GM18951 (cell line): ENCODE results near the gene NRG3.

Source experiments
- POLR2A ChIP-seq: IDR thresholded peaks from 4 replicates; pipeline ENCODE4 v1.6.1; 2011; ENCODE audit warnings: mild to moderate bottlenecking; ENCODE audit not compliant: insufficient read length, insufficient read depth; ENCODE audit errors: extremely low read depth
- in situ Hi-C: fragments of 300-500 bp; cut with MboI; formaldehyde crosslinking; loops from one replicate; pipeline ENCODE4 v1.12.0; 2022; ENCODE audit warnings: low sequenced_read_pairs, mixed read lengths, inconsistent platforms; ENCODE audit not compliant: unreplicated experiment

NRG3 gene

DNA sequence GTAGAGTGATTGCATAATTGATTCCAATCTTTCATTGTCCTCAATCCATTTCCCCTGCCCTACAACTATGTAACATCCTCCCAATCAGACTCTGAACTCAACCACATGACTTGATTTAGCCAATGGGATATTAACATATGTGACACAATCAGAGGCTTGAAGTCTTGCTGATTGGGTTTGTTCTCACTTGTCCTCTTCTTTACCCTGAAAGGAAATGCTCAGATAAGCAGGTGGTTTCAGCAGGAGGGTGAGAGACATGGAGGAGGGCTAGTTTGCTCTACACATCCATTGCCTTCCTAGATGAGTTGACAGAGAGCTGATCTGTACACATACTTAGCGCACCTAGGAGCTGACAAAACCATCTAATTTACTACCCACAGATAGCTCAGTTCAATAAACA, 669.4 kb downstream of the NRG3 start:
- in situ Hi-C loops: no loop called here
- no peak for TF ChIP-seq POLR2A

DNA sequence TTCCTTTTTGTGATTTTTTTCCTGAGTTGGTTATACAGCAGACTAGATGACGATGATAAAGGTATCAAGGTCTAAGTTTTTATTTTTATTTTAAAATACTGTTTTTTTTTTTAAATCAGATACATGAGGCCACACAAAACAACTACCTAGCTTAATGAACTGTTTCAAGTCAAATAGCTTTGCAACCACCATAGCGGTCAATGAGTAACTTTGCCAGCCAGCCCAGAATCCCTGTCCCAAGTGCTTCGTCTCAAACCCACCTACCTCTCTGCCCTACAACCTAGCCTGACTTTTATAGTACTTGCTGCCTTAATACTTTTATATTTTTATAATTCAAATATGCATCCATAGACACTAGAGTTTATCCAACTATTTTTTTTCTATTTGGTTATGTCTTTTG, 676.5 kb downstream of the NRG3 start:
- in situ Hi-C loops: no loop called here
- TF ChIP-seq POLR2A: no peak

DNA sequence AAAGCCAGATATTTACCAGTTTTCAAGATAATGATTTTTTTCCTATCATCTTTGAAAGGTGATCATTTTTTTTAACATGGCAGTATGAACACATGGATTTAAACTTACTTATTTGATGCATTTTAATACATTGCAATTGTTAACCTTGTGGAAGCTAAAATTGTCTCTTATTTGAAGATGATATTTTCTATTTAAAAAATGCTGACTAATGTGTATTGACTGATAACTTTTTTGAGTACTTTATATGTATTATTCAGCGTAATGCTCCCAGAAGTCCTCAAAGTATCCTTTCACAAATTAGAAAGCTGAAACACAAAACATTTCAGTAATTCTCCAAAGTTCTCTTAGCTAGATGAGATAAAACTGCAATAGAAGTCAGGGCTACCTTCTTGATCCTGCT, 677.3 kb downstream of the NRG3 start:
- in situ Hi-C loops: no loop called here

DNA sequence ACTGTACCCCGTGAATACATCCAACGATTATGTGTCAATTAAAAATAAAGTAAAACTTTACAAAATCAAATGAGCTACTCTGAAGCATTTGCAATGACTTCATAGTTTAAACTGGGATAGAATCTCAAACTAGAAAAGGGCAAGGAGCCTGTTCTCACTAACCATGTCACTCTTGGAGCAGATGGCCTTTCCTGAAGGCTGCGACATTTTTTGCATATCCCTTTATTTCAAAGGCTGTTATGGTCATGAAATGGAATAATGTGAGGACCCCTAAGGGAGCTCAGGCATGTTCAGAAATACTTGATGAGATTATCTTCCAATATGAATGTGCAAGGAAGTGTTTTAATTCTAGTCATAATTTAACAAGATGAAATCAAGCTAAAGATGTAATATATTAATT, 679.4 kb downstream of the NRG3 start:
- TF ChIP-seq POLR2A: no peak
- in situ Hi-C loops: no loop called here

More for the DNA sequence above, 677.3 kb downstream of the NRG3 start:
- no peak for TF ChIP-seq POLR2A

DNA sequence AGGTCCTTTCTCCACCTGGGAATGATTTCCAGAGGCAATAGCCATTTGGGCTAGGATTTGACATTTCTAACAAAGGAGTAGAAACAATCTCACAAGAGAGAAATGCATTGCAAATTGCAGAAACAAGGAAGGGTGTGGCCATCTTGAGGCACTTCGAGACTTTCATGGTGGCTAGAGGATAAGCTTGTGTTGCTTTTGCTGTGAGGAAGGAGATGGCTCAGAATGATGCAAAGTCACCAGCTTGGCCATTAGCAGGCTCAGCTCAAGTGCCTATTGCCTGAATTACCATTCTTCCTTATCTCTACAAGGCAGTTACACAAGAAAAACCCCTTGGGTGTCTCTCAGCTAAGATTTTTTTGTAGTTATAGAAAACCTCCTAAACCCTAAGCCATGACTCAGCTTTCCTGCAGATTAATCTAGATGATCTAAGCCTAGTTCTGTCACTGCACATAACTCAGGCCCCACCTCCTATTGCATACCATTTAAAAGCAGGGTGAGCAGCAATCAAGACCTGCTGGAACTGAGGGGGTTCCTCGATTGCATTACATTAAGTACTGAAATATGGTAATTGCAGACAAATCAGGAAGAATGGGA, 683.1 kb downstream of the NRG3 start:
- no peak for TF ChIP-seq POLR2A
- in situ Hi-C loops: no loop called here

DNA sequence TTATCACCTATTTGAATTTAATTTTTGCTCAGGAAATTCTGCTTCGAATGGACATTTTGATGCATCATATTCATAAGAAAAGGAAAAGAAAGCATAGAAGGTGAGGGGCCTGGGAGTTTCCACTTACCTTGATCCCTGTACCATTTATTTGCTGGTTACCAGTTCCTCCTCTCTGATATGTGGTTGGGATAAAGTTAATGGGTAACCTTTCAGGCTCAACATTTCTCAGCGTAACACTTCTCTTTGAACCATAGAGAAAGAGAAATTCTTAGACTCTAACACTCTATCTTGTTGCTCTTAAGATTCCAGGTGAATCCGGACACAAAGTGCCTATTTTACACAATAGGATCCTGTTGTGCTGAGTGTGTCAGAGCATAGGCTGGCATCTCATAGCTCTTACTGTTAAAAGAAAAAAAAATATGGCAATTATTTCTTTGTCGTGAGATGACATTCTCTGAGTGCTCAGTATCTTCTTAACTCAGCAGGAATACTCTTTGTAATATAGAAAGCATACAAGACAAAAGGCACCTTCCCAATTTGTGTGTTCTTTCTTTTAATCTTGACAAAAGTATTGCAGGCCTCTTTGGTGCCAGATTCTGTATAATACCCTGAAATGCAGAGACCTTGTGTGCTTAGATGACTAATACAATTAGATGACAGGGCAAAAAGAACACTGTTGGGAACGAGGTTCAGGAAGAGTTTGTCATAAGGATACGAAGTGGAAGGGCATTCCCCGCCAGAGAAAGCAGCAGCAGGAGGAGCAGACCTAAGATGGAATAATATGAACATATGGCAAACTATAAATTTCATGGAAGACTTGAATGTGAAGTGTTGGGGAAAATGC, 689.6 kb downstream of the NRG3 start:
- in situ Hi-C loops: no loop called here

DNA sequence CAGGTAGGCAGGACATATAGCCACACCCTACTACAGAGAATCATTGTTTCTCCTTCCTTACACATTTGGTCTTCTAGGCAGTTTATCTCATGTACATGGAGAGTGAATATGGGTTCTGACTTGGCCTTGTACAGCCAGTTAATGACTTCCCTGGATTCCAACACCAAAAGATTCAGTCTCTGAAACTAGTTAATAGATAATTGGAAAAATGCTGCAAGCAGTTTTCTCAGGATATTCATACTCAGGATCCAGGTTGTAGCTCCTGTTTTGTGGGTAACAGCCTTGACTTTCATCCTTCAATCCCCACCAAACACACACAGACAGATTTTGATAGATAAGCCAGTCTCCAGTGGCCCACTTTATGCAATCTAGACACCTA, 690.2 kb downstream of the NRG3 start:
- no peak for TF ChIP-seq POLR2A
- in situ Hi-C loops: no loop called here

More for the DNA sequence above, 689.6 kb downstream of the NRG3 start:
- TF ChIP-seq POLR2A: no peak

DNA sequence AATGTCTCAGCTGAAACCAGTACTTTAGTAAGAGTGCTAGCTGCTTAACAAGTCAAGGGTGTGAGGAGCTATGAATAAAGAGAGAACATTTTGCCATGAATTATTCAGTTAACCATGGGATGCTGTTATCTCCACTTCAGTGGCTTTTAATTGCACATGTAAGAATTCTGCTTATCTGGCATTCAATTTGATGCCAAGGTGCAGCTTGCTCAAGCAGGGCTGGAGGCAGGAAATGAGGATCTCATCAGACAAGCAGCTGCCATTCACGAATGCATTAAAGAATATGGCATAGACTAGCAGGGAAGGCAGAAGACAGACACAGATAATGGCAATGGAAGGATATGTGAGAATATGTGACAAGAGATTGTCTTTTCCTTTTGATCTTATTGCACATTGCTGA, 697.8 kb downstream of the NRG3 start:
- TF ChIP-seq POLR2A: no peak
- in situ Hi-C loops: no loop called here

DNA sequence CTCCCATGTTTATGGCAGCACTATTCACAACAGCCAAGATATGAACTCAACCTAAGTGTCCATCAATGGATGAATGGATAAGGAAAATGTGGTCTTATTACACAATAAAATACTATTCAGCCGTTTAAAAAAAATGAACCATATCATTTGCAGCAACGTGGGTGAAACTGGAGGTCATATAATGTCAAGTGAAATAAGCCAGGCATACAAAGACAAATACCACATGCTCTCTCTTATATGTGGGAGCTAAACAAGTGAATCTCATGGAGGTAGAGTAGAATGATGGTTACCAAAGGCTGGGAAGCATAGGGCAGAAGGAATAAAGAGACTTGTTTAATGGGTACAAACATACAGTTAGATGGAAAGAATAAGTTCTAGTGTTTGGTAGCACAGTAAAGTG, 699.1 kb downstream of the NRG3 start:
- no peak for TF ChIP-seq POLR2A
- in situ Hi-C loops: no loop called here

DNA sequence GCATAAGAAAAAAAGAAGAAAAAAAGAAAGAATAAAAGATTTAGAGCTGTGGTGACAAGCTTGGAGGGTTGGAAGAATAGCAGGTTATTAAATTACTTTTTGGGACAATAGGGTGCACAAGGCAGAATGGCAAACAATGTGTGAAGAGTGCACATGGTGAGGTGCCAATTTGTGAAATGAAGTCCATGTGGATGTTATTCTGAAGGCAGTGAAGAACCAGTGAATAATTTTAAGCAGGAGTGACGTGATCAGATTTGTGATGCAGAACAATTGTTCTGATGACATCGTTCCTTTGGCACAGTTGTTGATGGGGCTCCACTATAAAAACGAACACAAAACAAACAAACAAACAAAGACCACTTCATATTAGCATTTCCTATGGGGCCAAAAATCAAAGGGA, 700.3 kb downstream of the NRG3 start:
- in situ Hi-C loops: no loop called here
- no peak for TF ChIP-seq POLR2A

DNA sequence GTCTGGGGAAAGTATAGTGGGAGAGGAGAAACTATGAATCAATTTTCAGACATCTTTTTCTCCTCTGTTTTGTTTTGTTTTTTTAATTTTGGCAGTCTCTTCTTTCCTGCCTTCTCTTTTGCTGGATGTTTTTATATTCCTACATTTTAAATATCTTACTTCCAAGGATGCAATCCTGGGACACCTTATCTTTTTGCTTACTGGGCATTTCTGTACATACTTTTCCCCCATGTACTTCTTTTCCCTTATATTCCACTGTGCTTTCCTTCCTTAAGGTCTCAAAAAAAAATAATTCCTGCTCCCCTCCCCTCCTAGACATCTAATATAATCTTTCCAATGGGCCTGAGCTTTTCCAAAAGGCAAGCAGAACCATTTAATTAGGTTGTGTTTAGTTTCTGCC, 701.1 kb downstream of the NRG3 start:
- TF ChIP-seq POLR2A: no peak
- in situ Hi-C loops: no loop called here

DNA sequence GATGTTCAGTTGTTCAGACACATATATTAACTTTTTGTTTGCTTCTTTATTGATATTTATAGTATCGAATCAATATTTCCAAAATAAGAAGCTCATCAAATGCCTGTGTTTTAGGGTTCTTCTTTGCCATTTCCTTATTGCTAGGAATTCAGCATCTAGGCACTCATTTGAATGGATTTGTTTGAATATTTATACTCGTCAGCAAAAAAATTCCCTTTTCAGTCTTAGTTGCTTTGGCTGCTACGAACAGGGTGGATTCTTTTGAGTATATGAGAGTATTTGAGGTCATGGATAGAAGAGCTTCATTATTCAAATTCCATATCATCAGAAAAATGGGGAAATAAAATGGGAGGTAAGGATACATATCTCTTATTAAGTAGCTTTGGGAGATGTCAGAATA, 706.9 kb downstream of the NRG3 start:
- TF ChIP-seq POLR2A: no peak
- in situ Hi-C loops: no loop called here

DNA sequence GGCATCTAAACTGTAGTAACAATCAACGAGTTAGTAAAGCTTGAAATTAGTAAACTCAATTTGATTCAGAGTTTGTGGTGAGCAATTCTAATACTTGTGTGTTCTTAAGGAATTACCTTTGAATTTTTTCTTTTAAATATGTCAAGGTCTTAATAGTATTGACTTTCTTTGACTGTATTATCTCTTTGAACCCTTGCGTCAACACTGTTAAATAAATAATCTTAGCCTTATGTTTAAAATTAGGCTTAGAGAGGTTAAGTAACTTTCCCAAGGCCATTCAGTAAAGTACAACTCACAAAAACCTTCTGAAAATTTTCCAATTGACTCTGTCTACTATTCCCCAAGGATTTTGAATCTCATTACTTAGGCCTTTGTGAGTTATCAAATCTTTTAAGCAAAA, 716.4 kb downstream of the NRG3 start:
- TF ChIP-seq POLR2A: no peak
- in situ Hi-C loops: no loop called here

DNA sequence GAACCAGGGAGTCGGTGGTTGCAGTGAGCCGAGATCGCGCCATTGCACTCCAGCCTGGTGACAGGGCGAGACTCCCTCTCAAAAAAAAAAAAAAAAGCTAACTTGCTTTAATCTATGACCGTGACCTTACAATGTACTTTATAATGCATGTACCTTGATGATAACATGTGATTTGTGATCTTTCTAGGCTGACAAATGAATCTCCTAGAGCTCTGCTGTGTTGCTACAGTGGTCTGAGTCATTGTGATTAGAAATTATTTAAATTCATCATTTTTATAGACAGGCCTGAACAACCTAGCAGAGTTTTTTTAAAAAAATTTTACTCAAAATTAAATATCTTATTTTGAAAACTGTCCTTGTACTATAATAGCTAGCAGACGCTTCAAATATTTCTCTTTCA, 722.8 kb downstream of the NRG3 start:
- in situ Hi-C loops: no loop called here

More for the DNA sequence above, 722.8 kb downstream of the NRG3 start:
- TF ChIP-seq POLR2A: no peak
